CD4-positive, alpha-beta T cell (primary cell): ENCODE results near the gene BAX. TPM values are rescaled to one million over a fixed set of nuclear protein-coding genes. Genes with fewer than 3 reads are reported as not detected.

Experiments
- ATAC-seq: fragments of 200-7000 bp; cut with Tn5 transposase; one replicate; pipeline ENCODE4 v1.10.0; 2022; ENCODE audit warnings: mild to moderate bottlenecking; ENCODE audit not compliant: poor library complexity
- CTCF ChIA-PET: fragments of 350-600 bp; sonication (Branson Sonifier 250); formaldehyde crosslinking; loops from one replicate; lab custom pipeline; 2021; ENCODE audit warnings: antibody characterized with exemption, inconsistent platforms; lab: Charles Lee
- POLR2A ChIA-PET: fragments of 350-600 bp; sonication (Branson Sonifier 250); formaldehyde crosslinking; loops from one replicate; lab custom pipeline; 2021; ENCODE audit warnings: antibody characterized with exemption, inconsistent platforms; lab: Charles Lee
- DNase-seq, 14 experiments: peaks; one replicate each; pipeline ENCODE4 v3.0.0-alpha.2; 2013 to 2020; ENCODE audit warnings: mixed read lengths in 2 of 14
- H3K27ac ChIP-seq, 2 donors: one replicate each; pipeline versions ENCODE4 v1.5.1 to v1.7.0; 2013; ENCODE audit warnings: low read length in 2 of 2, low read depth in 1 of 2, mild to moderate bottlenecking in 1 of 2
- H3K27me3 ChIP-seq, 2 experiments: 1 replicate in 1 of 2; 2 replicates in 1 of 2; pipeline versions ENCODE4 v1.6.1 to v1.7.0; 2013; ENCODE audit warnings: low read length in 2 of 2, control low read depth in 1 of 2, mild to moderate bottlenecking in 1 of 2, moderate library complexity in 1 of 2; ENCODE audit not compliant: insufficient read depth in 2 of 2, control insufficient read depth in 1 of 2
- H3K36me3 ChIP-seq: one replicate; pipeline ENCODE4 v1.6.1; 2013; ENCODE audit warnings: low read length, control low read depth; ENCODE audit not compliant: insufficient read depth
- H3K4me1 ChIP-seq: one replicate; pipeline ENCODE4 v1.6.1; 2013; ENCODE audit warnings: low read length, control low read depth; ENCODE audit not compliant: insufficient read depth
- H3K4me3 ChIP-seq: one replicate; pipeline ENCODE4 v1.5.1; 2013; ENCODE audit warnings: mild to moderate bottlenecking, low read length, moderate library complexity
- H3K9me3 ChIP-seq, 2 experiments: 1 replicate in 1 of 2; 2 replicates in 1 of 2; pipeline versions ENCODE4 v1.6.1 to v1.7.0; 2013; ENCODE audit warnings: low read length in 2 of 2, mild to moderate bottlenecking in 2 of 2, control low read depth in 1 of 2, moderate library complexity in 1 of 2; ENCODE audit not compliant: control insufficient read depth in 1 of 2, insufficient read depth in 1 of 2
- H3K27ac Mint-ChIP-seq: one replicate; pipeline ENCODE4 v1.8.0; 2020; ENCODE audit warnings: mixed read lengths
- H3K27me3 Mint-ChIP-seq: one replicate; pipeline ENCODE4 v1.8.0; 2021; ENCODE audit warnings: mixed read lengths
- H3K36me3 Mint-ChIP-seq: one replicate; pipeline ENCODE4 v1.8.0; 2021; ENCODE audit warnings: low read depth, mixed read lengths
- H3K4me1 Mint-ChIP-seq: one replicate; pipeline ENCODE4 v1.8.0; 2021; ENCODE audit warnings: low read depth, mixed read lengths
- H3K4me3 Mint-ChIP-seq: one replicate; pipeline ENCODE4 v1.8.0; 2020; ENCODE audit warnings: mild to moderate bottlenecking, mixed read lengths
- H3K9me3 Mint-ChIP-seq: one replicate; pipeline ENCODE4 v1.8.0; 2020; ENCODE audit warnings: mixed read lengths
- intact Hi-C, 2 experiments: fragments of 100-400 bp; cut with DNase I in 1 of 2; cut with micrococcal nuclease in 1 of 2; formaldehyde crosslinking; loops; one replicate each; pipeline versions ENCODE4 v1.15.1 to v1.9.0; 2023 to 2025; cut with DNase I, micrococcal nuclease
- total RNA-seq, 174 experiments: library from RNA in 2 of 174; stranded (reverse) in 2 of 174; gene quantifications; one replicate each; pipeline ENCODE4 v1.2.3 and lab custom pipeline; 2021 to 2026
- TF ChIP-seq, protein P1 (sequence below): fragments of 200-600 bp; IDR thresholded peaks from one replicate; pipeline ENCODE4 v1.8.0; 2022; ENCODE audit warnings: antibody characterized with exemption, mild to moderate bottlenecking

The BAX gene
- total RNA-seq, 2 experiments from 2014 or later, result 52.9 to 60.4 TPM

DNA sequence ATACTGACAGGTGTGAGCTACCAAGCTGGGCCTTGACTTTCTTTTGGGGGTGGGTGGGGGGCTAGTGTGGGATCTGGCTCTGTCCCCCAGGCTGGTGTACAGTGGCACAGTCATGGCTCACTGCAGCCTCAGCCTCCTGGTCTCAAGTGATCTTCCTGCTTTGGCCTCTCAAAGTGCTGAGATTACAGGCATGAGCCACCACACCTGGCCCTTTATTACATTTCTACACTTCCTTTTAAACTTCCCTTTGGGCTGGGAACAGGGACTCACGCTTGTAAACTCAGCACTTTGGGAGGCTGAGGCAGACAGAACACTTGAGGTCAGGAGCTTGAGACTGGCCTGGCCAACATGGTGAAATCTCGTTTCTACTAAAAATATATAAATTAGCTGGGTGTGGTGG lies 22.4 kb downstream of the BAX start:
- H3K9me3 Mint-ChIP-seq, result no peaks in the 10 kb centered on the region
- peaks cover 56% of the 10 kb centered on the region for H3K36me3 Mint-ChIP-seq
- H3K27ac Mint-ChIP-seq, result no peak overlapping the region
- Histone ChIP-seq H3K36me3 (peaks cover 34% of the 10 kb centered on the region), H3K9me3 (no peaks in the 10 kb centered on the region), H3K4me1 (no peaks in the 10 kb centered on the region), H3K27me3 (no peaks in the 10 kb centered on the region), H3K27ac (no peak overlapping the region), H3K4me3 (no peak overlapping the region)
- no peaks in the 10 kb centered on the region for H3K27me3 Mint-ChIP-seq
- H3K4me3 Mint-ChIP-seq, result no peak overlapping the region
- CTCF ChIA-PET, result interaction anchor here (1.1 kb wide), 1 partner anchor 134 kb away, joined by 3 read pairs; no protein-coding TSS in a partner anchor
- TF ChIP-seq, protein P1, sequence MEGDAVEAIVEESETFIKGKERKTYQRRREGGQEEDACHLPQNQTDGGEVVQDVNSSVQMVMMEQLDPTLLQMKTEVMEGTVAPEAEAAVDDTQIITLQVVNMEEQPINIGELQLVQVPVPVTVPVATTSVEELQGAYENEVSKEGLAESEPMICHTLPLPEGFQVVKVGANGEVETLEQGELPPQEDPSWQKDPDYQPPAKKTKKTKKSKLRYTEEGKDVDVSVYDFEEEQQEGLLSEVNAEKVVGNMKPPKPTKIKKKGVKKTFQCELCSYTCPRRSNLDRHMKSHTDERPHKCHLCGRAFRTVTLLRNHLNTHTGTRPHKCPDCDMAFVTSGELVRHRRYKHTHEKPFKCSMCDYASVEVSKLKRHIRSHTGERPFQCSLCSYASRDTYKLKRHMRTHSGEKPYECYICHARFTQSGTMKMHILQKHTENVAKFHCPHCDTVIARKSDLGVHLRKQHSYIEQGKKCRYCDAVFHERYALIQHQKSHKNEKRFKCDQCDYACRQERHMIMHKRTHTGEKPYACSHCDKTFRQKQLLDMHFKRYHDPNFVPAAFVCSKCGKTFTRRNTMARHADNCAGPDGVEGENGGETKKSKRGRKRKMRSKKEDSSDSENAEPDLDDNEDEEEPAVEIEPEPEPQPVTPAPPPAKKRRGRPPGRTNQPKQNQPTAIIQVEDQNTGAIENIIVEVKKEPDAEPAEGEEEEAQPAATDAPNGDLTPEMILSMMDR, result no peak
- POLR2A ChIA-PET, result interaction anchor here (1.2 to 3.1 kb wide), 3 partner anchors 9 to 16 kb away, joined by 4 to 12 read pairs (median 5); partner anchors contain the start of genes FTL, GYS1 and RUVBL2
- no peaks in the 10 kb centered on the region for H3K4me1 Mint-ChIP-seq
- intact Hi-C loops, result no loop called here
- DNase-seq (no peak), ATAC-seq (no peak)

GRCh38 chr19:48982280-48982679 lies 27.6 kb downstream of the BAX start:
- H3K9me3 ChIP-seq, result no peaks in the 10 kb centered on the region
- no peaks in the 10 kb centered on the region for H3K9me3 Mint-ChIP-seq
- no peaks in the 10 kb centered on the region for H3K4me1 Mint-ChIP-seq
- ChIA-PET CTCF (interaction anchor here (1.8 to 1.9 kb wide), 2 partner anchors 11 kb away, joined by 4 to 7 read pairs; partner anchors contain the start of genes GYS1 and RUVBL2), POLR2A (no interaction called here)
- H3K4me3 ChIP-seq, result no peak overlapping the region
- H3K27me3 Mint-ChIP-seq, result no peaks in the 10 kb centered on the region
- intact Hi-C loops, result no loop called here
- DNase-seq, result no peak
- ATAC-seq, result no peak
- TF ChIP-seq, protein P1, result no peak
- H3K4me1 ChIP-seq, result no peaks in the 10 kb centered on the region
- no peak overlapping the region for H3K27ac Mint-ChIP-seq
- no peak overlapping the region for H3K27ac ChIP-seq
- H3K36me3 ChIP-seq, result peaks cover 38% of the 10 kb centered on the region
- H3K36me3 Mint-ChIP-seq, result peaks cover 55% of the 10 kb centered on the region
- no peak overlapping the region for H3K4me3 Mint-ChIP-seq
- H3K27me3 ChIP-seq, result no peaks in the 10 kb centered on the region

DNA sequence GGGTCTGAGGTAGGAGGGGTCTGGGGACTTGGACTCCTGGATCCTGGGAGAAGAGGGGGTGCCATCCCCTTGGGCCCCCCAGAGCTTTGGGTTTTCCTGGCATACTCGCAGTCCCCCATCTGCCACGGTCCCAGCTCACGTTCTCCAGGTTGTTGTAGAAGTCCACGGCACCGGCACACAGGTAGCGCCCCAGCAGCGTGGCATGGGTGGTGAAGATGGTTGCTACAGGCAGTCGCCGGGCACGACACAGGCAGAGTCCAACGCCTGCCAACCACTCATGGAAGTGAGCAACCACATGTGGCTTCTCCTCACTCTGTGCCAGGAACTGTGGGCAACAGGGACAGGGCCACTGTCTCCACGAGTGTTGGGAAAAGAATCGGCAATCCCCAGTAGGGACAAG lies 31.0 kb downstream of the BAX start:
- POLR2A ChIA-PET, result no interaction called here
- CTCF ChIA-PET, result no interaction called here
- Mint-ChIP-seq H3K4me1 (peaks cover 5% of the 10 kb centered on the region), H3K4me3 (no peak overlapping the region), H3K27ac (no peak overlapping the region), H3K27me3 (no peaks in the 10 kb centered on the region), H3K9me3 (no peaks in the 10 kb centered on the region), H3K36me3 (peaks cover 62% of the 10 kb centered on the region)
- no peak for DNase-seq
- intact Hi-C loops, result no loop called here
- Histone ChIP-seq H3K4me3 (no peak overlapping the region), H3K36me3 (peaks cover 40% of the 10 kb centered on the region), H3K27me3 (no peaks in the 10 kb centered on the region), H3K4me1 (peaks cover 5% of the 10 kb centered on the region), H3K9me3 (no peaks in the 10 kb centered on the region), H3K27ac (no peak overlapping the region)
- no peak for ATAC-seq
- TF ChIP-seq, protein P1, result no peak
